MCF 10A (cell line): Measurements from ENCODE around the gene TMEM117. TPM values are rescaled to one million over a fixed set of nuclear protein-coding genes. Genes with fewer than 3 reads are reported as not detected.

Source experiments
- BruUV-seq: library from RNA; stranded (reverse); fragments of 400-500 nt; replicated peaks from 2 replicates; lab custom pipeline; 2021; lab: Mats Ljungman, UMichigan
- CTCF ChIA-PET: fragments of 300-600 bp; sonication (Branson Sonifier 250); formaldehyde crosslinking; extraction: SDS; loops from one replicate; lab custom pipeline; 2021; ENCODE audit warnings: antibody characterized with exemption, inconsistent platforms; lab: Yijun Ruan, JAX
- POLR2A ChIA-PET: fragments of 300-600, 350-650 bp; sonication (Branson Sonifier 250); formaldehyde crosslinking; extraction: SDS; loops from one replicate; lab custom pipeline; 2020; ENCODE audit warnings: antibody characterized with exemption, inconsistent platforms; lab: Yijun Ruan, JAX
- DNase-seq: peaks from one replicate; pipeline ENCODE4 v3.0.0-alpha.2; 2018; ENCODE audit not compliant: unreplicated experiment
- H3K27ac Mint-ChIP-seq: one replicate; pipeline ENCODE4 v1.8.0; 2022; ENCODE audit warnings: mild to moderate bottlenecking, low read depth, mixed read lengths; ENCODE audit not compliant: unreplicated experiment
- H3K27me3 Mint-ChIP-seq: one replicate; pipeline ENCODE4 v1.8.0; 2022; ENCODE audit warnings: mixed read lengths; ENCODE audit not compliant: insufficient read depth, unreplicated experiment
- H3K36me3 Mint-ChIP-seq: one replicate; pipeline ENCODE4 v1.8.0; 2022; ENCODE audit warnings: mild to moderate bottlenecking, moderate library complexity, mixed read lengths; ENCODE audit not compliant: insufficient read depth, unreplicated experiment
- H3K4me1 Mint-ChIP-seq: one replicate; pipeline ENCODE4 v1.8.0; 2022; ENCODE audit warnings: mixed read lengths; ENCODE audit not compliant: insufficient read depth, unreplicated experiment
- H3K4me3 Mint-ChIP-seq: one replicate; pipeline ENCODE4 v1.8.0; 2022; ENCODE audit warnings: mild to moderate bottlenecking, moderate library complexity, mixed read lengths; ENCODE audit not compliant: unreplicated experiment
- H3K9me3 Mint-ChIP-seq: one replicate; pipeline ENCODE4 v1.8.0; 2022; ENCODE audit warnings: mixed read lengths; ENCODE audit not compliant: unreplicated experiment
- CTCF ChIP-seq: fragments of 200-600 bp; IDR thresholded peaks from one replicate; pipeline ENCODE4 v1.8.0; 2022; ENCODE audit warnings: antibody characterized with exemption, mild to moderate bottlenecking; ENCODE audit not compliant: unreplicated experiment
- intact Hi-C: fragments of 100-400 bp; cut with micrococcal nuclease; formaldehyde crosslinking; loops from 2 replicates; pipeline ENCODE4 v1.14.1; 2022
- total RNA-seq: library from RNA; stranded (reverse); gene quantifications from 2 replicates; pipeline ENCODE4 v1.2.3, GENCODE V29; 2022

Gene TMEM117
- total RNA-seq, 1 experiment from 2014 or later: 3.2 TPM

GRCh38 chr12:43903686-43904085, 67.8 kb downstream of the TMEM117 start:
- DNase-seq: no peak
- no peaks in the 10 kb centered on the region for H3K4me1 Mint-ChIP-seq
- H3K36me3 Mint-ChIP-seq: peaks cover 7% of the 10 kb centered on the region
- BruUV-seq: no TSS peak
- intact Hi-C loops: no loop called here
- POLR2A ChIA-PET: no interaction called here
- H3K27me3 Mint-ChIP-seq: no peaks in the 10 kb centered on the region
- no peaks in the 10 kb centered on the region for H3K9me3 Mint-ChIP-seq
- TF ChIP-seq CTCF: no peak
- no peak overlapping the region for H3K4me3 Mint-ChIP-seq
- no peak overlapping the region for H3K27ac Mint-ChIP-seq
- CTCF ChIA-PET: interaction anchor here (2.0 kb wide), 1 partner anchor 20 kb away, joined by 12 read pairs; no protein-coding TSS in a partner anchor

GRCh38 chr12:43912859-43913258, 77.0 kb downstream of the TMEM117 start:
- Mint-ChIP-seq H3K4me1 (no peaks in the 10 kb centered on the region), H3K27me3 (no peaks in the 10 kb centered on the region), H3K9me3 (no peaks in the 10 kb centered on the region), H3K4me3 (no peak overlapping the region), H3K27ac (no peak overlapping the region), H3K36me3 (no peaks in the 10 kb centered on the region)
- ChIA-PET POLR2A (no interaction called here), CTCF (interaction anchor here (0.5 kb wide), 1 partner anchor 185 kb away, joined by 3 read pairs; no protein-coding TSS in a partner anchor)
- no peak for TF ChIP-seq CTCF
- intact Hi-C loops: no loop called here
- no peak for DNase-seq
- no TSS peak for BruUV-seq

GRCh38 chr12:43914391-43914790, 78.5 kb downstream of the TMEM117 start:
- BruUV-seq: no TSS peak
- POLR2A ChIA-PET: no interaction called here

GRCh38 chr12:43914923-43915468, 79.1 kb downstream of the TMEM117 start:
- TF ChIP-seq CTCF: peak; percentile 6
- DNase-seq: no peak
- Mint-ChIP-seq H3K27me3 (no peaks in the 10 kb centered on the region), H3K27ac (no peak overlapping the region), H3K36me3 (no peaks in the 10 kb centered on the region), H3K4me3 (no peak overlapping the region), H3K4me1 (no peaks in the 10 kb centered on the region), H3K9me3 (no peaks in the 10 kb centered on the region)
- intact Hi-C loops: no loop called here
- ChIA-PET POLR2A (no interaction called here), CTCF (interaction anchor here (0.5 to 0.7 kb wide), 3 partner anchors 31 to 85 kb away, joined by 3 to 4 read pairs (median 4); no protein-coding TSS in a partner anchor)
- BruUV-seq: no TSS peak

More at GRCh38 chr12:43914391-43914790, 78.5 kb downstream of the TMEM117 start:
- Mint-ChIP-seq H3K4me1 (no peaks in the 10 kb centered on the region), H3K27ac (no peak overlapping the region), H3K27me3 (no peaks in the 10 kb centered on the region), H3K36me3 (no peaks in the 10 kb centered on the region), H3K9me3 (no peaks in the 10 kb centered on the region), H3K4me3 (no peak overlapping the region)
- intact Hi-C loops: no loop called here
- CTCF ChIA-PET: no interaction called here
- TF ChIP-seq CTCF: no peak
- no peak for DNase-seq
